Measurements from ENCODE around the gene S100A8. TPM values are rescaled to one million over a fixed set of nuclear protein-coding genes. Genes with fewer than 3 reads are reported as not detected.

S100A8 gene
- total RNA-seq, 4 donors from 2014 or later: 5.7 to 38.4 (median 19.5) TPM

GRCh38 chr1:153356392-153357075 is 34.3 kb downstream of the S100A8 start:
- Histone ChIP-seq H3K9me3 (no peaks in the 10 kb centered on the region), H3K4me1 (peaks cover 18% of the 10 kb centered on the region), H3K27ac (no peak overlapping the region), H3K4me3 (no peak overlapping the region), H3K27me3 (peaks cover under 1% of the 10 kb centered on the region), H3K36me3 (no peaks in the 10 kb centered on the region)
- TF ChIP-seq POLR2AphosphoS5 (IDR thresholded peaks at IDR 0.05) (no peak), POLR2A (IDR thresholded peaks at IDR 0.05) (no peak), EP300 (IDR thresholded peaks at IDR 0.05) (no peak)
- TF ChIP-seq, protein P1, sequence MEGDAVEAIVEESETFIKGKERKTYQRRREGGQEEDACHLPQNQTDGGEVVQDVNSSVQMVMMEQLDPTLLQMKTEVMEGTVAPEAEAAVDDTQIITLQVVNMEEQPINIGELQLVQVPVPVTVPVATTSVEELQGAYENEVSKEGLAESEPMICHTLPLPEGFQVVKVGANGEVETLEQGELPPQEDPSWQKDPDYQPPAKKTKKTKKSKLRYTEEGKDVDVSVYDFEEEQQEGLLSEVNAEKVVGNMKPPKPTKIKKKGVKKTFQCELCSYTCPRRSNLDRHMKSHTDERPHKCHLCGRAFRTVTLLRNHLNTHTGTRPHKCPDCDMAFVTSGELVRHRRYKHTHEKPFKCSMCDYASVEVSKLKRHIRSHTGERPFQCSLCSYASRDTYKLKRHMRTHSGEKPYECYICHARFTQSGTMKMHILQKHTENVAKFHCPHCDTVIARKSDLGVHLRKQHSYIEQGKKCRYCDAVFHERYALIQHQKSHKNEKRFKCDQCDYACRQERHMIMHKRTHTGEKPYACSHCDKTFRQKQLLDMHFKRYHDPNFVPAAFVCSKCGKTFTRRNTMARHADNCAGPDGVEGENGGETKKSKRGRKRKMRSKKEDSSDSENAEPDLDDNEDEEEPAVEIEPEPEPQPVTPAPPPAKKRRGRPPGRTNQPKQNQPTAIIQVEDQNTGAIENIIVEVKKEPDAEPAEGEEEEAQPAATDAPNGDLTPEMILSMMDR (IDR thresholded peaks at IDR 0.05): no peak
- WGBS: 73% methylated on average over 8 of the region's 8 CpGs
- DNase-seq (ENCODE audit: low spot score in 2 of 2): no peak

DNA sequence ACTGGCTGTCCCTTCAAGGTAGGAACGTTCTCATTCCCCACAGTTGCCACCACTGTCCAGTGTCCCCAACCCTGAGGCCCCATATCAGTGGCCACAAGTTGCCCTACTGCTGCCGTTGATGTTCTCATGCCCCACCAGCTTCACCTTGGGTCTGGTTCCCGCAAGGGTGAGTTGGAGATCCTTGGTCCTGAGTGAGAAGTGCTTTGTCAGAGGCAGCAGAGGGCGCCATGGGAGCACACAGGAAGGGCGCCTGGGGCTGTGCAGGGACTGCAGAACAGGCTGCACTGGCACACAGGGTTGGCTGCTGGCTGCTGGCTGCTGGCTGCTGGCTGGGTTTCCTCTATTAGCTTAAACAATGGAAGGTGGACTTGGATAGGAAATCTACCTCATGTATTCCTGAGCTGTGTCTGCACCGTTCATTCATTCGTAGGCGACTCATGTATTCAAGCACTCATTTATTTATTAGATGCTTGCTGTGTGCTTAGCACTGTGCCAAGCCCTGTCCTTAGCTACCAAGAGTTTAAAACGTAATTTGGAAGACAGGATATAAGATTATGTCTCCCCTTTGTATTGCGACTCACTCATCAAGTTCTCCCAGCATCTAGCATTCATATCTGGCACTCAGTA is 35.3 kb downstream of the S100A8 start:
- DNase-seq (ENCODE audit: low spot score in 2 of 2): peak in 1 of 2 donors; percentile 73
- Histone ChIP-seq H3K27me3 (peaks cover 3% of the 10 kb centered on the region), H3K36me3 (no peaks in the 10 kb centered on the region), H3K27ac (no peak overlapping the region), H3K9me3 (no peaks in the 10 kb centered on the region), H3K4me3 (no peak overlapping the region), H3K4me1 (peaks cover 18% of the 10 kb centered on the region)
- TF ChIP-seq, protein P1 (IDR thresholded peaks at IDR 0.05): peak; percentile 34 to 62
- TF ChIP-seq POLR2AphosphoS5 (IDR thresholded peaks at IDR 0.05): no peak
- 33% methylated on average over 8 of the region's 10 CpGs for WGBS

DNA sequence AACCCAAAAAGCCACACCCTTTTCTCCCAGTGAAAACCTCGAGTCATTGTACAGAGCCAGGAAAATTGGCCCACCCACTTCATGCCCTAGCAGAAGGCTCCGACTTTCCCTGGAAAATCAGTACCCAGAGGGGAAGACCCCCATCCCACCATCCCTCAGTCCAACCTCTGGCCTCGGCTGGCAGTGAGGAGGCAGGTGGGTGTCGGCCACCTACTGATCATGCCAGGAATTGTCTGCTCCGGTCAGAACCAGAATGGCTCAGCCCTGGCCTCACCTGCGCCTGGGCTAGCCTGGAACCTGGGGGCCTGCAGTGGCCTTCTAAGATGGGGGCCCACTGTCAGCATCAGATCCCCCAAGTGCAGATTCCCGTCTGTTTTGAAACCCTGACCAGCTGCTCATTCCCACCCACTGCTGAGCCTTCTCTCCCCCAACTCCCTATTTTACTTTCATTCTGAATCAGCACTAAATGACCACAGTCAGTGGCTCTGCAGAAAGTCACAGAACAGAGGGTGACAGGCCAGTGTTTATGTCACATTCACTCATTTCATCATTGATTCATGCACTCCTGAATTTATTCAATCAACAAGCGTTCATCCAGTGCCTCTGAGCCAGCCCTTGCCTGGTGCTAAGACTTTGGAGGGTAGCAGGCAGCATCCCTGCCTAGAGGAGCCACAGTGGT is 36.2 kb downstream of the S100A8 start:
- Histone ChIP-seq H3K9me3 (no peaks in the 10 kb centered on the region), H3K36me3 (no peaks in the 10 kb centered on the region), H3K27ac (no peak overlapping the region), H3K27me3 (peaks cover 7% of the 10 kb centered on the region), H3K4me3 (no peak overlapping the region), H3K4me1 (peaks cover 20% of the 10 kb centered on the region)
- DNase-seq (ENCODE audit: low spot score in 2 of 2): no peak
- 74% methylated on average over 6 of the region's 8 CpGs for WGBS
- no peak for TF ChIP-seq POLR2AphosphoS5 (IDR thresholded peaks at IDR 0.05)
- TF ChIP-seq, protein P1 (IDR thresholded peaks at IDR 0.05): no peak
- no peak for TF ChIP-seq POLR2A (IDR thresholded peaks at IDR 0.05)
- TF ChIP-seq EP300 (IDR thresholded peaks at IDR 0.05): no peak

DNA sequence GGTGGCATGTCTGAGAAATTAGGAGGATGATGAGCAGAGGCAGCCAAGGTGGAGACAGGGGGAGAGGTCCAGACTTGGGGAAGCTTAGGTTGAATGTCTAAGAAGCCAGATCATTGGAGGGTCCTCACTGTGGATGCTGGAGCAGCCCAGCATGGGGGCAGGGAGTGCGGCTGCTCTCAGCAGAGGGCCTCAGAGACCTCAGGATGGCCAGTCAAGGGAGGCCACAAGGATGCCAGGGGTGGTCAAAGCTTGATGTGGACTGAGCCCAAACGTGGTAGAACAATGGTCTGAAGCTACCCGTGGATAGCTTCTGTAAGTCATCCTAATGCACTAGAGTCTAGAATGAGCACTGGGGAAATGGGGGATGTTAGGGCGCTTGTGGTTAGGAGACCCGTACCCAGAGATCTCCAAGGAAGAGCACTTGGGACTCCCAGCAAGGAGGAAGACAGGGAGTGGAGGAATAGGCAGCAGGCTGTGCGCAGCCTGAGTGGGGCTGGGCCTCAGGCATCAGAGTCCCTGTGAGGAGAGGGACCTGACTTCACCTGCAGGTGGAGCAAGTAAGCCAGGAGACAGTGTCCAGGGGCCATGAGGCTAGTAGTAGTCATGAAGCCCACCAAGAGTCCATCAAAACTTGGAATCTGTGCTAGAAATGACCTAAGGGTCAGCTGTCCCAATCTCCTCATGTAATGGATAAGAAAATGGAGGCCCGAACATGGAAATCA is 37.5 kb downstream of the S100A8 start:
- Histone ChIP-seq H3K27me3 (peaks cover 15% of the 10 kb centered on the region), H3K36me3 (no peaks in the 10 kb centered on the region), H3K4me1 (peaks cover 29% of the 10 kb centered on the region), H3K4me3 (no peak overlapping the region), H3K27ac (no peak overlapping the region), H3K9me3 (no peaks in the 10 kb centered on the region)
- TF ChIP-seq POLR2A (IDR thresholded peaks at IDR 0.05): no peak
- TF ChIP-seq, protein P1 (IDR thresholded peaks at IDR 0.05): no peak
- DNase-seq (ENCODE audit: low spot score in 2 of 2): peak; percentile 40 to 41
- 85% methylated on average over 7 of the region's 7 CpGs for WGBS

- 0% methylated on average over 4 of the region's 4 CpGs for WGBS
- Histone ChIP-seq H3K27ac (no peak overlapping the region), H3K4me1 (peaks cover 24% of the 10 kb centered on the region), H3K36me3 (no peaks in the 10 kb centered on the region), H3K27me3 (peaks cover 18% of the 10 kb centered on the region), H3K4me3 (no peak overlapping the region), H3K9me3 (no peaks in the 10 kb centered on the region)
- peak; percentile 74 to 81 for DNase-seq (ENCODE audit: low spot score in 2 of 2)
- TF ChIP-seq, protein P1 (IDR thresholded peaks at IDR 0.05): peak; percentile 88 to 95
- TF ChIP-seq EP300 (IDR thresholded peaks at IDR 0.05) (no peak), POLR2AphosphoS5 (IDR thresholded peaks at IDR 0.05) (no peak), POLR2A (IDR thresholded peaks at IDR 0.05) (no peak)
Observed at GRCh38 chr1:153352523-153352922, 38.4 kb downstream of the S100A8 start.

Data from suprapubic skin (tissue), 4 donors.